ENCODE measurements around the gene TCEAL3. TPM values are rescaled to one million over a fixed set of nuclear protein-coding genes. Genes with fewer than 3 reads are reported as not detected.
A peak's percentile ranks its signal among the peaks of the same experiment; 100 is the strongest.
"Not testable (repeated sequence)": the region's sequence is repeated elsewhere in the genome, so short reads cannot be mapped to it uniquely, and the experiment has no call there.

Gene TCEAL3
- total RNA-seq, 5 donors from 2014 or later (not counting 1 experiment from before 2014, with no cell fraction given), result 4.3 to 6.8 (median 5.8) TPM

DNA sequence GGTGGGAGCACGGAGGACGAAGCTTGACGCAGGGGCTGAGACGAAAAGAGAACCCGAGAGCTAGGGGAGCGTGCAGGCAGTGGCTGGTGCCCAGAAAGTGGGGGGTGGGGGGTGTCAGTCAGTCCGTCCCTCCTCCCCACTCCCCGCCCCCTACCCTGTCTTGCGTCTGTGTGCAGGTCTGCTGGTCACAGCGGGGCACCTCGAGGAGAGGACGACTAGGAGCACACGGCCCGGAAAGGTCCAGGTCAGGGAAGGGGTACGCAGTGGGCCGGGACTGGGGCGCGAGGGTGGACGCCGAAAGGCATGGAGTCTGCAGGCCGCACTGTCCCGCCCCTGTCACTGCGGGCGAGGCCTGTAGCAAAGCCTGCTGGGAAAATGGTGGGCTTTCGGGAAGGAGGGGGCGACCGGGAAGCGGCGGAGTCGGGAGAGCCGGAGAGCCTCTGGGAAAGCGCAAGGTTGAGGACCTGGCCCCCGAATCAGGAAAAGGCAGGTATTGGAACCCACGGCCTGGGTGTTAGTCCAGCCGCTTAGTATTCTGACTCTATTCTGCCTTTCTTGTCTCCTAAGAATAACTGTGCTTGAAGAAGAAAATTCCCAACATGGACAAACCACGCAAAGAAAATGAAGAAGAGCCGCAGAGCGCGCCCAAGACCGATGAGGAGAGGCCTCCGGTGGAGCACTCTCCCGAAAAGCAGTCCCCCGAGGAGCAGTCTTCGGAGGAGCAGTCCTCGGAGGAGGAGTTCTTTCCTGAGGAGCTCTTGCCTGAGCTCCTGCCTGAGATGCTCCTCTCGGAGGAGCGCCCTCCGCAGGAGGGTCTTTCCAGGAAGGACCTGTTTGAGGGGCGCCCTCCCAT lies 21.8 kb downstream of the TCEAL3 start:
- Histone ChIP-seq H3K4me1 (ENCODE audit: control insufficient read depth in 1 of 2, extremely low read depth in 1 of 2, insufficient read depth in 2 of 2, low read length in 2 of 2) (peaks cover 2 to 9% of the 10 kb centered on the region in 2 experiments), H3K27me3 (replicated peaks in 1 of 2; ENCODE audit: control insufficient read depth in 2 of 2, extremely low read depth in 1 of 2, insufficient read depth in 2 of 2, low read length in 1 of 2) (no peaks in the 10 kb centered on the region), H3K4me3 (ENCODE audit: control insufficient read depth in 1 of 2, extremely low read depth in 1 of 2, low read length in 1 of 2) (peak overlapping the region; percentile 78 to 82), H3K27ac (ENCODE audit: low read length) (peak overlapping the region; percentile 69), H3K9me3 (no peaks in the 10 kb centered on the region), H3K36me3 (ENCODE audit: control insufficient read depth in 2 of 2, extremely low read depth in 1 of 2, insufficient read depth in 1 of 2, low read length in 1 of 2) (no peaks in the 10 kb centered on the region)
- Mint-ChIP-seq H3K4me3 (peak overlapping the region; percentile 83 to 89 (median 84)), H3K36me3 (no peaks in the 10 kb centered on the region), H3K9me3 (no peaks in the 10 kb centered on the region), H3K4me1 (peaks cover 10 to 18% (median 15%) of the 10 kb centered on the region in 3 donors), H3K27me3 (peaks cover 0 to 6% of the 10 kb centered on the region in 2 donors), H3K27ac (peak overlapping the region; percentile 67 to 77)
- POLR2A ChIA-PET, result interaction anchor here (0.5 to 0.7 kb wide), 3 partner anchors 42 to 58 kb away, joined by 3 to 5 read pairs (median 3); no protein-coding TSS in a partner anchor
- CTCF ChIA-PET, result interaction anchor here in 1 of 2 donors (0.6 kb wide), 1 partner anchor 978 kb away, joined by 4 read pairs; the partner anchor contains the start of gene GPRASP1
- peak in 16 of 35 experiments; percentile 0 to 23 (median 8) for DNase-seq
- ATAC-seq (replicated peaks in 1 of 4), result peak; percentile 35 to 60 (median 53)
- 1% methylated on average over 14 of the region's 49 CpGs for WGBS (ENCODE audit: insufficient coverage)

DNA sequence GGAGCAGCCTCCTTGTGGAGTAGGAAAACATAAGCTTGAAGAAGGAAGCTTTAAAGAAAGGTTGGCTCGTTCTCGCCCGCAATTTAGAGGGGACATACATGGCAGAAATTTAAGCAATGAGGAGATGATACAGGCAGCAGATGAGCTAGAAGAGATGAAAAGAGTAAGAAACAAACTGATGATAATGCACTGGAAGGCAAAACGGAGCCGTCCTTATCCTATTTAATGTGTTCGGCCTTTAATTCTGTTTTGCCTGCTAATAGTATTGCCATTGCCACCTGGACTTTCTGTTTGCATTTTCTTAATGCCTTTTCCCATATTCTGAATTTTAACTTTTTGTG lies 22.4 kb downstream of the TCEAL3 start:
- peak overlapping the region in 1 of 2 donors; percentile 77 for H3K27ac Mint-ChIP-seq
- CTCF ChIA-PET, result no interaction called here

DNA sequence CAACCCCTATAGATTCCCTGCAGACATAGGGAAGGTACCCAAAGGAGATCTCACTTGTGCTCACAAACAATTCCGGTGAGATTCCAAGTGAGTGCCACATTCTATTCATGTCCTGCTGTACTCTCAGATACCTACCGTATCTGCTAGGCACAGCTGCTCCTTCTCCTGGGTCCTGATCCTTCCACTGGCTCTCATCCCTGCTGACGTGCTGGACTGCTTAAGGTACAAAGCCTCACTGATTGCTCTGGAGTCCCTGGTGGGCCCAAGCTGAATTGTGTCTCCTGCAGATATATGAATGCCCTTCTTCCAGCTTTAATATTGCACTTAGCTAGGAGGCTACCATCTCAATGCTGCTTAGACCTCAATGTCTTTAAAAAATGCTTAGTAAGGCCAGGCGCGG lies 23.4 kb downstream of the TCEAL3 start:
- Mint-ChIP-seq H3K27ac (no peak overlapping the region), H3K4me1 (peaks cover 10 to 18% (median 15%) of the 10 kb centered on the region in 3 donors), H3K9me3 (no peaks in the 10 kb centered on the region), H3K27me3 (peaks cover 0 to 6% of the 10 kb centered on the region in 2 donors), H3K36me3 (no peaks in the 10 kb centered on the region), H3K4me3 (no peak overlapping the region)
- POLR2A ChIA-PET, result no interaction called here
- Histone ChIP-seq H3K4me3 (ENCODE audit: control insufficient read depth in 1 of 2, extremely low read depth in 1 of 2, low read length in 1 of 2) (no peak overlapping the region), H3K9me3 (no peaks in the 10 kb centered on the region), H3K27ac (ENCODE audit: low read length) (no peak overlapping the region), H3K36me3 (ENCODE audit: control insufficient read depth in 2 of 2, extremely low read depth in 1 of 2, insufficient read depth in 1 of 2, low read length in 1 of 2) (no peaks in the 10 kb centered on the region), H3K4me1 (ENCODE audit: control insufficient read depth in 1 of 2, extremely low read depth in 1 of 2, insufficient read depth in 2 of 2, low read length in 2 of 2) (peaks cover 2 to 9% of the 10 kb centered on the region in 2 experiments), H3K27me3 (replicated peaks in 1 of 2; ENCODE audit: control insufficient read depth in 2 of 2, extremely low read depth in 1 of 2, insufficient read depth in 2 of 2, low read length in 1 of 2) (no peaks in the 10 kb centered on the region)
- no peak for ATAC-seq (replicated peaks in 1 of 4)
- CTCF ChIA-PET, result no interaction called here
- DNase-seq, result no peak
- 100% methylated on average over 2 of the region's 5 CpGs for WGBS (ENCODE audit: insufficient coverage)

More for the DNA sequence above, 22.4 kb downstream of the TCEAL3 start:
- H3K4me1 Mint-ChIP-seq, result peaks cover 10 to 18% (median 15%) of the 10 kb centered on the region in 3 donors
- POLR2A ChIA-PET, result no interaction called here
- H3K27me3 Mint-ChIP-seq, result peaks cover 0 to 6% of the 10 kb centered on the region in 2 donors
- no peaks in the 10 kb centered on the region for H3K9me3 ChIP-seq
- WGBS (ENCODE audit: insufficient coverage), result no CpG with 5 or more reads among the region's 6 CpGs
- peak overlapping the region; percentile 83 to 89 (median 84) for H3K4me3 Mint-ChIP-seq
- peak overlapping the region; percentile 78 to 82 for H3K4me3 ChIP-seq (ENCODE audit: control insufficient read depth in 1 of 2, extremely low read depth in 1 of 2, low read length in 1 of 2)
- H3K27ac ChIP-seq (ENCODE audit: low read length), result no peak overlapping the region
- no peaks in the 10 kb centered on the region for H3K36me3 ChIP-seq (ENCODE audit: control insufficient read depth in 2 of 2, extremely low read depth in 1 of 2, insufficient read depth in 1 of 2, low read length in 1 of 2)
- ATAC-seq (replicated peaks in 1 of 4), result no peak
- H3K36me3 Mint-ChIP-seq, result no peaks in the 10 kb centered on the region
- no peaks in the 10 kb centered on the region for H3K27me3 ChIP-seq (replicated peaks in 1 of 2; ENCODE audit: control insufficient read depth in 2 of 2, extremely low read depth in 1 of 2, insufficient read depth in 2 of 2, low read length in 1 of 2)
- no peak for DNase-seq
- H3K9me3 Mint-ChIP-seq, result no peaks in the 10 kb centered on the region
- H3K4me1 ChIP-seq (ENCODE audit: control insufficient read depth in 1 of 2, extremely low read depth in 1 of 2, insufficient read depth in 2 of 2, low read length in 2 of 2), result peaks cover 2 to 9% of the 10 kb centered on the region in 2 experiments

DNA sequence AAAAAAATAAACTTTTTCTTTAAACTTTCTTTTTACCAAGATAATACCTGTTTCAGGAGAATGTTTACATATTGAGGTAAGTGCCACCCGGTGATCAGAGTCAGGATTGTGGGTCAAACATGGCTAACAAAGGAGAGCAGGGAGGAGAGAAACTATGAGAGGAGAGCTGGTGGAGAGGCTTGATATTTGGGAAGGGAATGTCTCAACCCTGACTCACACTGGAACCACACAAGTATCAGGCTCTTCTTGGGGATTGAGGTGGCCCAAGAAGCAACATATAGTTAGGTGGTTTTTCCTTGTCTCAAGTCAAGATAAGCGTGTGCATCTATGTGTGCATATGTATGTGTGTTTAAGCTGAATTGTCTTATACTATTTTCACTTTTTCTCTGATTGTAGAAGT lies 27.7 kb downstream of the TCEAL3 start:
- CTCF ChIA-PET, result no interaction called here
- H3K4me3 ChIP-seq (ENCODE audit: control insufficient read depth in 1 of 2, extremely low read depth in 1 of 2, low read length in 1 of 2), result no peak overlapping the region
- no peaks in the 10 kb centered on the region for H3K9me3 Mint-ChIP-seq
- no peak overlapping the region for H3K4me3 Mint-ChIP-seq
- no peaks in the 10 kb centered on the region for H3K27me3 ChIP-seq (replicated peaks in 1 of 2; ENCODE audit: control insufficient read depth in 2 of 2, extremely low read depth in 1 of 2, insufficient read depth in 2 of 2, low read length in 1 of 2)
- POLR2A ChIA-PET, result no interaction called here
- no peaks in the 10 kb centered on the region for H3K4me1 ChIP-seq (ENCODE audit: control insufficient read depth in 1 of 2, extremely low read depth in 1 of 2, insufficient read depth in 2 of 2, low read length in 2 of 2)
- no peak overlapping the region for H3K27ac Mint-ChIP-seq
- WGBS (ENCODE audit: insufficient coverage), result no CpG with 5 or more reads among the region's 2 CpGs
- no peaks in the 10 kb centered on the region for H3K9me3 ChIP-seq
- no peak overlapping the region for H3K27ac ChIP-seq (ENCODE audit: low read length)
- peaks cover 0 to 3% of the 10 kb centered on the region in 2 donors for H3K27me3 Mint-ChIP-seq
- H3K36me3 ChIP-seq (ENCODE audit: control insufficient read depth in 2 of 2, extremely low read depth in 1 of 2, insufficient read depth in 1 of 2, low read length in 1 of 2), result no peaks in the 10 kb centered on the region
- H3K36me3 Mint-ChIP-seq, result no peaks in the 10 kb centered on the region
- DNase-seq, result no peak
- no peaks in the 10 kb centered on the region for H3K4me1 Mint-ChIP-seq
- no peak for ATAC-seq (replicated peaks in 1 of 4)

DNA sequence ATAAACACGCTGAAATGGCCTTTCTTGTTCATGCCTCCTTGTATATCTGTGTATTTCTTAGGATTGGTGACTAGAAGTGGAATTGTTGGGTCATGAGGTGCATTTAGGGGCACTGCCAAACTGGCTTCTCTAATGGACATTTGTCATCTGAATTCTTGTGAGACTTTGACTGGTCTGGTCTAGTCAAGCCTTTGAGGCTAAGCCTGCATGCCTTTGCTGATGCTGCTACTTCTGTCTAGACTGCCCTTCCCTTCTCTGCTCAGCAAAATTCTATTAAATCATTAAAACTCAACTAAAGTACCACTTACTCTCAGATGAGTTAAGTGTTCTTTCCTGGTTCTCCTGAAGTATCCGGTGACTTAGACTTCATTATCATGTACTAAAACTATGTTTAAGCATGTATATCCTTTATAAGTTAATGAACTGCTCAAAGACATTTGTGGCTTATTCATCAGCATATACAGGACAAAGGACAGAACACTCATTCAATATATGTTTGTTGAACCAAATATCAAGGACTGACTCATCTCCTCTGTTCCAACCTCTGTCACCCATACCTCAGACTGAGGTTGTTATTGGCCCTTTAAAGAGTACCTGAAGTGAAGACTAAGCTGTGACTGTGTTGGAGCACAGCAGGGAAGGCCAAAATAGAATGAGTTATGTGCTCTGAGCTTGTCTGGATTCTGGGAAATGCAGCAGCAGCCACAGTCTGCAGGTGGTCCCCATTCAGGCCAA lies 30.0 kb downstream of the TCEAL3 start:
- ChIA-PET POLR2A (no interaction called here), CTCF (no interaction called here)
- Mint-ChIP-seq H3K9me3 (no peaks in the 10 kb centered on the region), H3K27me3 (peaks cover 0 to 13% of the 10 kb centered on the region in 2 donors), H3K4me1 (no peaks in the 10 kb centered on the region), H3K36me3 (no peaks in the 10 kb centered on the region), H3K4me3 (no peak overlapping the region), H3K27ac (no peak overlapping the region)
- H3K4me1 ChIP-seq (ENCODE audit: control insufficient read depth in 1 of 2, extremely low read depth in 1 of 2, insufficient read depth in 2 of 2, low read length in 2 of 2), result no peaks in the 10 kb centered on the region
- ATAC-seq (replicated peaks in 1 of 4), result no peak
- no CpG with 5 or more reads among the region's 2 CpGs for WGBS (ENCODE audit: insufficient coverage)
- H3K36me3 ChIP-seq (ENCODE audit: control insufficient read depth in 2 of 2, extremely low read depth in 1 of 2, insufficient read depth in 1 of 2, low read length in 1 of 2), result no peaks in the 10 kb centered on the region
- H3K9me3 ChIP-seq, result no peaks in the 10 kb centered on the region
- no peak overlapping the region for H3K27ac ChIP-seq (ENCODE audit: low read length)
- DNase-seq, result no peak
- no peak overlapping the region for H3K4me3 ChIP-seq (ENCODE audit: control insufficient read depth in 1 of 2, extremely low read depth in 1 of 2, low read length in 1 of 2)
- H3K27me3 ChIP-seq (replicated peaks in 1 of 2; ENCODE audit: control insufficient read depth in 2 of 2, extremely low read depth in 1 of 2, insufficient read depth in 2 of 2, low read length in 1 of 2), result no peaks in the 10 kb centered on the region

DNA sequence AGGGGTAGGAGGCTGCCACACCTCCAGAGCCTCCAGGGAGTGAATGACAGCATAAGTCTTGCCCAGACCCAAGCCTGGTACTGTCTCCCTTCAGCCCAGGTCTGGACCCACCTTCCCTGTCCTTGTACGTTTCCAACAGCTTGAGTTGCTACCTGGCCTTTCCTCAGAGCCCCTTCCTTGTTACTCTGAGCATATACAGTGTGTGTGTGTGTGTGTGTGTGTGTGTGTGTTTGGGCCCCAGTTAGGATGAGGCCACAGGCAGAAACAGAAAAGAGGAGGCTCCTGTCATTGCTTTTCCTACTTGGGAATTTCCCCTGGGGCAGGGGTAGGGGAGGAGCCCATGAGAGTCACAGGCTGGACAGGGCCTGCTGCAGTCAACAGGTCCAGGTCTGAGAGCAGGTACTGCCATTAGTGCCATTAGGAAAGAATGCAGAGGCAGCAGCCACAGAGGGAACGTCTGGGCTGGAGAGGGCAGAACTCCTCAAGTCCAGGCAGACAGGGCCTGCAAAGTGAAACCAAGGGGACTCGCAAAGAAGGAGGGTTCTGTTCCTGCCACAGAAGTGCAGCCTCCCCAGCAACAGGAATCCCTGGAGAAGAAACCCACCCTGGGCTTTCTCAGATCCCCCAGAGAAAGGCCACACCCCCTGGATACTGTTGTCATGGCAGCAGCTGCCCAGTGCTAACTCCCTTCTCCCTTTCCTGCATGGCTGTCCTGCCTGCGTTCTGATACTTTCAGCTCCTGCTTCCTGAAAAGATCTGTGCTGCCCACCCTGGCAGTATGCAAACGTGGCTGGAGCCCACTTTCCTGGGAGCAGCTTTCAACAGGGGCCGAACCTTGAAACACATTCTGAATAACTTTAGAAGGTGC lies 30.9 kb downstream of the TCEAL3 start:
- WGBS (ENCODE audit: insufficient coverage), result 71% methylated on average over 3 of the region's 6 CpGs

More for the DNA sequence above, 30.9 kb downstream of the TCEAL3 start:
- CTCF ChIA-PET; POLR2A ChIA-PET; H3K27ac Mint-ChIP-seq; DNase-seq; H3K36me3 ChIP-seq (ENCODE audit: control insufficient read depth in 2 of 2, extremely low read depth in 1 of 2, insufficient read depth in 1 of 2, low read length in 1 of 2); H3K4me3 Mint-ChIP-seq; H3K36me3 Mint-ChIP-seq; H3K27me3 ChIP-seq (replicated peaks in 1 of 2; ENCODE audit: control insufficient read depth in 2 of 2, extremely low read depth in 1 of 2, insufficient read depth in 2 of 2, low read length in 1 of 2); H3K4me3 ChIP-seq (ENCODE audit: control insufficient read depth in 1 of 2, extremely low read depth in 1 of 2, low read length in 1 of 2); ATAC-seq (replicated peaks in 1 of 4); H3K9me3 Mint-ChIP-seq; H3K9me3 ChIP-seq; H3K4me1 ChIP-seq (ENCODE audit: control insufficient read depth in 1 of 2, extremely low read depth in 1 of 2, insufficient read depth in 2 of 2, low read length in 2 of 2); H3K27ac ChIP-seq (ENCODE audit: low read length); H3K4me1 Mint-ChIP-seq: not testable (repeated sequence)
- H3K27me3 Mint-ChIP-seq, result peaks cover 0 to 18% of the 10 kb centered on the region in 2 donors
